NAMALWA (cell line): Measurements from ENCODE around the gene CNNM1.

Source experiments
- DNase-seq: peaks from one replicate; pipeline ENCODE4 v3.0.0-alpha.2; 2015; ENCODE audit warnings: low spot score

CNNM1 gene

GRCh38 chr10:99337901-99338300 lies 8.7 kb downstream of the CNNM1 start:
- DNase-seq = no peak

- DNase-seq = no peak
These were observed 9.9 kb downstream of the CNNM1 start for GRCh38 chr10:99339077-99339476.

GRCh38 chr10:99339563-99340047 lies 10.4 kb downstream of the CNNM1 start:
- DNase-seq = no peak

GRCh38 chr10:99340650-99341049 lies 11.5 kb downstream of the CNNM1 start:
- DNase-seq = no peak

- no peak for DNase-seq
These were observed 12.1 kb downstream of the CNNM1 start for GRCh38 chr10:99341248-99341647.

- no peak for DNase-seq
These were observed 12.8 kb downstream of the CNNM1 start for GRCh38 chr10:99341860-99342490.

- DNase-seq = no peak
These were observed 14.1 kb downstream of the CNNM1 start for GRCh38 chr10:99343262-99343661.

GRCh38 chr10:99344715-99345114 lies 15.6 kb downstream of the CNNM1 start:
- DNase-seq = no peak

GRCh38 chr10:99345350-99345749 lies 16.2 kb downstream of the CNNM1 start:
- DNase-seq = no peak

- no peak for DNase-seq
These were observed 17.1 kb downstream of the CNNM1 start for GRCh38 chr10:99346247-99346646.

GRCh38 chr10:99347672-99348071 lies 18.5 kb downstream of the CNNM1 start:
- no peak for DNase-seq

GRCh38 chr10:99353182-99353581 lies 24.0 kb downstream of the CNNM1 start:
- no peak for DNase-seq

- no peak for DNase-seq
These were observed 28.5 kb downstream of the CNNM1 start for GRCh38 chr10:99357691-99358090.

- DNase-seq = no peak
These were observed 28.9 kb downstream of the CNNM1 start for GRCh38 chr10:99358101-99358500.

GRCh38 chr10:99360934-99361333 lies 31.8 kb downstream of the CNNM1 start:
- no peak for DNase-seq

GRCh38 chr10:99364125-99364524 lies 35.0 kb downstream of the CNNM1 start:
- DNase-seq = no peak

- DNase-seq = no peak
These were observed 36.2 kb downstream of the CNNM1 start for GRCh38 chr10:99365311-99365710.

GRCh38 chr10:99365736-99366135 lies 36.6 kb downstream of the CNNM1 start:
- no peak for DNase-seq

GRCh38 chr10:99366666-99367065 lies 37.5 kb downstream of the CNNM1 start:
- DNase-seq = no peak

- DNase-seq = no peak
These were observed 39.5 kb downstream of the CNNM1 start for GRCh38 chr10:99368646-99369045.

- DNase-seq = no peak
These were observed 40.0 kb downstream of the CNNM1 start for GRCh38 chr10:99369126-99369525.

- DNase-seq = no peak
These were observed 40.4 kb downstream of the CNNM1 start for GRCh38 chr10:99369551-99369950.

- DNase-seq = peak; percentile 66
These were observed 41.8 kb downstream of the CNNM1 start for GRCh38 chr10:99370993-99371392.

GRCh38 chr10:99372546-99373271 lies 43.6 kb downstream of the CNNM1 start:
- no peak for DNase-seq
